ENCODE results near the gene APOF.
"Not testable (repeated sequence)": the region's sequence is repeated elsewhere in the genome, so short reads cannot be mapped to it uniquely, and the experiment has no call there.

The APOF gene

DNA sequence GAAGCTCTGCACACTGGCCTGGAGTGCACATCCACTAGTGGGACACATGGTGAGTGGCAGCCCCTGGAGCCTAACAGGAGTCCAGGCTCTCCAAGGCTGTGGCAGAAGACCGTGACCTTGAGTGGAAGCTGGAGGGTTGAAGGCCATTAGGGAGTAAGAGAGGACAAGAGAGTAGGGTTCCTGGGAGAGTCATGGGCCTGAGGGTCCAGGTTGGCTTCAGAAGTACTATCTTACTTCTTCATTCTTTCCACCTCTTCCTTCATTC is 23.6 kb downstream of the APOF start:
- no peak for DNase-seq (ENCODE audit: extremely low spot score)
- CTCF ChIA-PET, result interaction anchor here (1.1 to 2.6 kb wide), 6 partner anchors 10 to 150 kb away, joined by 3 to 7 read pairs (median 3); partner anchors contain the start of genes SMARCC2 and STAT2
- TF ChIP-seq, protein P1, sequence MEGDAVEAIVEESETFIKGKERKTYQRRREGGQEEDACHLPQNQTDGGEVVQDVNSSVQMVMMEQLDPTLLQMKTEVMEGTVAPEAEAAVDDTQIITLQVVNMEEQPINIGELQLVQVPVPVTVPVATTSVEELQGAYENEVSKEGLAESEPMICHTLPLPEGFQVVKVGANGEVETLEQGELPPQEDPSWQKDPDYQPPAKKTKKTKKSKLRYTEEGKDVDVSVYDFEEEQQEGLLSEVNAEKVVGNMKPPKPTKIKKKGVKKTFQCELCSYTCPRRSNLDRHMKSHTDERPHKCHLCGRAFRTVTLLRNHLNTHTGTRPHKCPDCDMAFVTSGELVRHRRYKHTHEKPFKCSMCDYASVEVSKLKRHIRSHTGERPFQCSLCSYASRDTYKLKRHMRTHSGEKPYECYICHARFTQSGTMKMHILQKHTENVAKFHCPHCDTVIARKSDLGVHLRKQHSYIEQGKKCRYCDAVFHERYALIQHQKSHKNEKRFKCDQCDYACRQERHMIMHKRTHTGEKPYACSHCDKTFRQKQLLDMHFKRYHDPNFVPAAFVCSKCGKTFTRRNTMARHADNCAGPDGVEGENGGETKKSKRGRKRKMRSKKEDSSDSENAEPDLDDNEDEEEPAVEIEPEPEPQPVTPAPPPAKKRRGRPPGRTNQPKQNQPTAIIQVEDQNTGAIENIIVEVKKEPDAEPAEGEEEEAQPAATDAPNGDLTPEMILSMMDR (IDR thresholded peaks at IDR 0.05; ENCODE audit: control extremely low read depth, extremely low read depth, low read depth, missing control alignments), result no peak
- POLR2A ChIA-PET, result interaction anchor here (0.7 to 1.7 kb wide), 2 partner anchors 19 to 196 kb away, joined by 3 to 6 read pairs; no protein-coding TSS in a partner anchor

DNA sequence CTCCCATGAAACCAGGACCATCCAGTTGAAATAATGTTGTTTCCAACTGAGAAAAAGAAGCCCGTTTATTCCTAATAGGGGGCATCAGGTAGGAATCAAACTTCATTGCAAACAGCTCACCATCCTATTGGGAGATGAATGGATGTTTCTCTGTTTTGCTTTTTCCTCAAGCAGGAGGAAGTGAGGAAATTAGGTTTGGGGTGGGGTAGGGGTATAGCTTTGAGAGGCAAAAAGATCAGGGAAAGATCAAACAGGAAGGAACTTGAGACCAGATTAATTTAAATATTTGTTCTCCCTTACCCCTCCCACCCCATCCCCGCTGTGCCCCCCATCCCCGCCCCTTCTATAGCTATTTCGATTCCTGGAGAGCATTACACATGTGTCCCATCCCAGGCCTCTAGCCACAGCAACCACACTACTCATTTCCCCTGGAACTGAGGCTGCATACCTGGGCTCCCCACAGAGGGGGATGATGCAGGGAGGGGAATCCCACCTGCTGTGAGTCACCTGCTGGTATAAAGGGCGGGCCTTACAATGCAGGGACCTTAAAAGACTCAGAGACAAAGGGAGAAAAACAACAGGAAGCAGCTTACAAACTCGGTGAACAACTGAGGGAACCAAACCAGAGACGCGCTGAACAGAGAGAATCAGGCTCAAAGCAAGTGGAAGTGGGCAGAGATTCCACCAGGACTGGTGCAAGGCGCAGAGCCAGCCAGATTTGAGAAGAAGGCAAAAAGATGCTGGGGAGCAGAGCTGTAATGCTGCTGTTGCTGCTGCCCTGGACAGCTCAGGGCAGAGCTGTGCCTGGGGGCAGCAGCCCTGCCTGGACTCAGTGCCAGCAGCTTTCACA is 24.1 kb downstream of the APOF start, which contains the start of gene IL23A:
IL23A (plus strand) TSS at position 577 of the 850 bp plus-strand sequence; CDS start at position 738, 161 bp downstream.
- ChIA-PET CTCF (interaction anchor here (0.7 to 2.6 kb wide), 8 partner anchors 11 to 149 kb away, joined by 3 to 7 read pairs (median 3); partner anchors contain the start of genes SMARCC2 and STAT2), POLR2A (interaction anchor here (0.7 to 2.1 kb wide), 3 partner anchors 20 to 197 kb away, joined by 3 to 8 read pairs (median 6); partner anchors contain the start of gene STAT2)
- peak; percentile 70 for DNase-seq (ENCODE audit: extremely low spot score)
- TF ChIP-seq, protein P1 (IDR thresholded peaks at IDR 0.05; ENCODE audit: control extremely low read depth, extremely low read depth, low read depth, missing control alignments), result no peak

DNA sequence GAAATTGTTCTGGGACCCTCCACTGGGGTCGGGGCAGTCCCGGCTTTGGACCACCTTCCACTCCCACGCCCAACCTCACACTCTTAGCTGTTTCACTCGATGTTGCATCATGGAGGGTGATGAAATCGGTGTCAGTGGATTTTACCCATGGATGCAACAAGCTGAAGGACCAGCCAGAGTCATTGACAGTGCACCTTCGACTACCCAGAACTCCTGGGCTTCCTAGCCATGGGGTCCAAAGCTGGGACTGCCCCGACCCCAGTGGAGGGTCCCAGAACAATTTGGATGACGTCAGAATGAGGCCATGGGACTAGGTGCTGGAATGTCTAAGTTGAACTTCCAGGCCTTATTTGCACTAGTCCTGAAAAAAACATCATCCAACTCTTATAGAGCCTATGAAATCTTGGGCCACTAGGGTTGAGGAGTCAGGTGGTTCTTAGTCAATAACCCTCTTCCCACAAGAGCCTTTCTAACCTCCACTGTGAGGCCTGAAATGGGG is 24.9 kb downstream of the APOF start:
- CTCF ChIA-PET, result interaction anchor here (0.7 to 2.6 kb wide), 9 partner anchors 11 to 148 kb away, joined by 3 to 7 read pairs (median 3); partner anchors contain the start of genes SMARCC2 and STAT2
- TF ChIP-seq, protein P1 (IDR thresholded peaks at IDR 0.05; ENCODE audit: control extremely low read depth, extremely low read depth, low read depth, missing control alignments), result no peak
- POLR2A ChIA-PET, result interaction anchor here (0.9 to 2.1 kb wide), 2 partner anchors 22 kb away, joined by 3 to 8 read pairs; partner anchors contain the start of genes CNPY2 and STAT2
- DNase-seq (ENCODE audit: extremely low spot score), result no peak

DNA sequence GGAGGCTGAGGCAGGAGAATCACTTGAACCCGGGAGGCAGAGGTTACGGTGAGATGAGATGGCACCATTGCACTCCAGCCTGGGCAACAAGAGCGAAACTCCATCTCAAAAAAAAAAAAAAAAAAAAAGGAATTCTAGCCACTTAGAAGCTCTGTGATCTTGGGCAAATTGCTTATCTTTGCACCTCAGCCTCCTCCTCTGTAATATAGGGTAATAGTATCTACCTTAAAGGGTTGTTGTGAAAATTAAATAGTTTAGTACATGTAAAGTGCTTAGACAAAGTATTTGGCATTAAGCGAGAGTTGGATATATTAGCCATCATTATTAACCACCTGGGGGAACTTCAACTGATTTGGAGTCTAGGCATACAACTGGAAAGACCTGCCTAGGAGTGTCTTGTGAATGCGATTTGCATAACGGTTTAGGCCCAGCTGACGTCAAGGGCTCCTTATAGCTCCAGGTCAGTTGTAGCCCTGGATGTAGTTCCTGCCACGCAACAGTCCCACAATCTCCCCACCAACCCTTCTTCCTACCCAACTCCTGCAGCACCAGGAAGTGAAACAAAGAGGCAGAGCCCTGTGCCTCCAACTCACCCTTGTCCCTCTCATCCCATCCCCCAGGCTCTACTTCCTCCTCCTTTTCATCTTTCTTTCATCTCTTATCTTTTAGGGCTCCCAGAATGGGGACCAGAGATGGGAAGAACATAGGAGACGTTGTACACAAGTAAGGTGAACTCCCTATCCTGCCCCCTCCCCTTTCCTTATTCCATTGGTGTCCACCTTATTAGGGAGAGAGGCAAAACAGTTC is 26.1 kb downstream of the APOF start:
- TF ChIP-seq, protein P1 (IDR thresholded peaks at IDR 0.05; ENCODE audit: control extremely low read depth, extremely low read depth, low read depth, missing control alignments), result no peak
- ChIA-PET CTCF (interaction anchor here (1.1 to 2.0 kb wide), 3 partner anchors 12 to 23 kb away, joined by 3 to 6 read pairs (median 5); partner anchors contain the start of gene STAT2), POLR2A (interaction anchor here (0.6 to 2.1 kb wide), 6 partner anchors 21 to 1177 kb away, joined by 3 to 8 read pairs (median 4); partner anchors contain the start of genes CNPY2 and STAT2)
- peak; percentile 49 for DNase-seq (ENCODE audit: extremely low spot score)

DNA sequence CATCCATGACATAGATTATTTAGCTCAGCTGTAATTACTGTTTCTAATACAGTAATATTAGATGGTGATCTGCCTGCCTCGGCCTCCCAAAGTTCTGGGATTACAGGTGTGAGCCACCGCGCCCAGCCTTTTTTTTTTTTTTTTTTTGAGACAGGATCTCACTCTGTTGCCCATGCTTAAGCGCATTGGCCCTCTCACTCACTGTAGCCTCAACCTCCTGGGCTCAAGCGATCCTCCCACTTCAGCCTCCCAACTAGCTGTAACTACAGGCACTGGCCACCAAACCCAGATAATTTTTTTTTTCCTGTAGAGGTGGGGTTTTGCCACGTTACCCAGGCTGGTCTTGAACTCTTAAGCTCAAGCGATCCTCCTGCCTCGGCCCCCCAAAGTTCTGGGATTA is 27.1 kb downstream of the APOF start:
- CTCF ChIA-PET, result interaction anchor here (1.0 to 2.4 kb wide), 3 partner anchors 10 to 24 kb away, joined by 4 to 16 read pairs (median 5); partner anchors contain the start of gene STAT2
- POLR2A ChIA-PET, result not testable (repeated sequence)

DNA sequence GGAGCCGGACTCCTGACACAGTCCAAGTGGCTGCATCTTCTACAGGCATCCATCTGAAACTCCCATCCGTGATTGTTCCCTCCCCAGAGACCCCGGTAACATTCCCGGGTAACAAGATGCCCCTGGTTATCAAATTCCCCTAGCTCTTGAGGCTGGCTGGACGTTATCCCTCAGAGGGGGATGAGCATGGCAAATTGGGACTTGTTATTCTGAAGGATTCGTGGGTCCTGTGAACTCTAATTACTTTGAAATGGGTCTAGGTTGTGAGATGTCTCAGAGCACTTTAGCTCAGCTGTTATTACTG is 28.2 kb downstream of the APOF start:
- ChIA-PET CTCF (interaction anchor here (0.9 to 3.0 kb wide), 4 partner anchors 9 to 25 kb away, joined by 3 to 18 read pairs (median 12); partner anchors contain the start of gene STAT2), POLR2A (no interaction called here)
- TF ChIP-seq, protein P1 (IDR thresholded peaks at IDR 0.05; ENCODE audit: control extremely low read depth, extremely low read depth, low read depth, missing control alignments), result no peak
- DNase-seq (ENCODE audit: extremely low spot score), result no peak

More for the DNA sequence above, 27.1 kb downstream of the APOF start:
- DNase-seq (ENCODE audit: extremely low spot score), result not testable (repeated sequence)
